Glutamatergic neuron (in vitro differentiated cells): ENCODE measurements around the gene SGCA. TPM values are rescaled to one million over a fixed set of nuclear protein-coding genes. Genes with fewer than 3 reads are reported as not detected.

ENCODE experiments used
- DNase-seq: peaks from one replicate; pipeline ENCODE4 v3.0.0; 2022
- H3K27ac Mint-ChIP-seq: one replicate; pipeline ENCODE4 v1.8.0; 2020; ENCODE audit warnings: mild to moderate bottlenecking, mixed read lengths, inconsistent platforms; ENCODE audit not compliant: unreplicated experiment
- H3K27me3 Mint-ChIP-seq: one replicate; pipeline ENCODE4 v1.8.0; 2020; ENCODE audit warnings: mild to moderate bottlenecking, moderate library complexity, mixed read lengths, inconsistent platforms; ENCODE audit not compliant: unreplicated experiment
- H3K36me3 Mint-ChIP-seq: one replicate; pipeline ENCODE4 v1.8.0; 2020; ENCODE audit warnings: mild to moderate bottlenecking, mixed read lengths, inconsistent platforms; ENCODE audit not compliant: unreplicated experiment
- H3K4me1 Mint-ChIP-seq: one replicate; pipeline ENCODE4 v1.8.0; 2020; ENCODE audit warnings: mild to moderate bottlenecking, low read depth, mixed read lengths, inconsistent platforms; ENCODE audit not compliant: unreplicated experiment
- H3K4me3 Mint-ChIP-seq: one replicate; pipeline ENCODE4 v1.8.0; 2020; ENCODE audit warnings: mild to moderate bottlenecking, mixed read lengths, inconsistent platforms; ENCODE audit not compliant: unreplicated experiment
- H3K9me3 Mint-ChIP-seq: one replicate; pipeline ENCODE4 v1.8.0; 2020; ENCODE audit warnings: mild to moderate bottlenecking, moderate library complexity, mixed read lengths, inconsistent platforms; ENCODE audit not compliant: unreplicated experiment
- total RNA-seq: library from RNA; stranded (reverse); fragmentation: NEBNext Ultra II Directional; extraction: Animal tissue kit (Norgen Biotek cat#: 25700); gene quantifications from one replicate; pipeline ENCODE4 v1.2.1, GENCODE V29; 2021; ENCODE audit not compliant: unreplicated experiment
- TF ChIP-seq, protein P1 (sequence below): fragments of 200-600 bp; sonication (generic); IDR thresholded peaks from one replicate; pipeline ENCODE4 v1.5.0; 2021; ENCODE audit not compliant: partially characterized antibody, unreplicated experiment

The SGCA gene
- total RNA-seq, 1 donor from 2014 or later = 1.3 TPM

DNA sequence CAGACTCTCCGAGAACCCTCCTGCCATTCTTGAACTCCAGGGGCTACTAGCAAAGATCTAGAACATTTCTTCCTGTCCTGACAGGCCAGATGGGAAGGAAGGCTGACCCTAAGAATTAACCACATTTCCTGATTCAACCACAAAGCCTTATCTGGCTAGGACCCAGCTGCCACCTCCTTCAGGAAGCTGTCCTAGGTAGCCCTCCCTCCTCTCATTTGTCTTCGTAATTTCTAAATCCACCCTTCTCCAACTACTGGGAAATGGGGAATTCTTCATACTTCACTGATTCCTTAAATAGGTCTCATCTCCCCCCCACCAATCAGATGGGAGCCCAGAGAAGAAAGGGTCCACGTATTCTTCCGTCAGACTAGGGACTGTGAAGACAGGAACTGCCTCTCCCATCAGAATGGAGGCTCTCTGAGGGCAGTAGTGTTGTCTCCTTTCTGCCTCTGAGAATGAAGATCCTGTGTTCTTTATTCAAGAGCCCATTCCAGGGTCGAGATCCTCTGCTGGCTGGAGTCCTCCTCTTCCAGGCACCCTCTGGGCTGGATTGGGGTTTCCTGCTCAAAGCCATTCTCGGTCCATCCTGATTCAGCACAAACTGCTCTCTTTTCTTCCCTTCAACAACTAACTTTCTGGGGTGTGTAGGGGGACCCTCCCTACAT, 38.0 kb upstream of the SGCA start:
- peaks cover 27% of the 10 kb centered on the region for H3K27me3 Mint-ChIP-seq
- H3K9me3 Mint-ChIP-seq = peaks cover 15% of the 10 kb centered on the region
- DNase-seq = no peak
- TF ChIP-seq, protein P1, sequence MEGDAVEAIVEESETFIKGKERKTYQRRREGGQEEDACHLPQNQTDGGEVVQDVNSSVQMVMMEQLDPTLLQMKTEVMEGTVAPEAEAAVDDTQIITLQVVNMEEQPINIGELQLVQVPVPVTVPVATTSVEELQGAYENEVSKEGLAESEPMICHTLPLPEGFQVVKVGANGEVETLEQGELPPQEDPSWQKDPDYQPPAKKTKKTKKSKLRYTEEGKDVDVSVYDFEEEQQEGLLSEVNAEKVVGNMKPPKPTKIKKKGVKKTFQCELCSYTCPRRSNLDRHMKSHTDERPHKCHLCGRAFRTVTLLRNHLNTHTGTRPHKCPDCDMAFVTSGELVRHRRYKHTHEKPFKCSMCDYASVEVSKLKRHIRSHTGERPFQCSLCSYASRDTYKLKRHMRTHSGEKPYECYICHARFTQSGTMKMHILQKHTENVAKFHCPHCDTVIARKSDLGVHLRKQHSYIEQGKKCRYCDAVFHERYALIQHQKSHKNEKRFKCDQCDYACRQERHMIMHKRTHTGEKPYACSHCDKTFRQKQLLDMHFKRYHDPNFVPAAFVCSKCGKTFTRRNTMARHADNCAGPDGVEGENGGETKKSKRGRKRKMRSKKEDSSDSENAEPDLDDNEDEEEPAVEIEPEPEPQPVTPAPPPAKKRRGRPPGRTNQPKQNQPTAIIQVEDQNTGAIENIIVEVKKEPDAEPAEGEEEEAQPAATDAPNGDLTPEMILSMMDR = no peak
- peaks cover 32% of the 10 kb centered on the region for H3K4me1 Mint-ChIP-seq
- H3K4me3 Mint-ChIP-seq = peak overlapping the region; percentile 100
- peak overlapping the region; percentile 5 for H3K27ac Mint-ChIP-seq
- no peaks in the 10 kb centered on the region for H3K36me3 Mint-ChIP-seq

DNA sequence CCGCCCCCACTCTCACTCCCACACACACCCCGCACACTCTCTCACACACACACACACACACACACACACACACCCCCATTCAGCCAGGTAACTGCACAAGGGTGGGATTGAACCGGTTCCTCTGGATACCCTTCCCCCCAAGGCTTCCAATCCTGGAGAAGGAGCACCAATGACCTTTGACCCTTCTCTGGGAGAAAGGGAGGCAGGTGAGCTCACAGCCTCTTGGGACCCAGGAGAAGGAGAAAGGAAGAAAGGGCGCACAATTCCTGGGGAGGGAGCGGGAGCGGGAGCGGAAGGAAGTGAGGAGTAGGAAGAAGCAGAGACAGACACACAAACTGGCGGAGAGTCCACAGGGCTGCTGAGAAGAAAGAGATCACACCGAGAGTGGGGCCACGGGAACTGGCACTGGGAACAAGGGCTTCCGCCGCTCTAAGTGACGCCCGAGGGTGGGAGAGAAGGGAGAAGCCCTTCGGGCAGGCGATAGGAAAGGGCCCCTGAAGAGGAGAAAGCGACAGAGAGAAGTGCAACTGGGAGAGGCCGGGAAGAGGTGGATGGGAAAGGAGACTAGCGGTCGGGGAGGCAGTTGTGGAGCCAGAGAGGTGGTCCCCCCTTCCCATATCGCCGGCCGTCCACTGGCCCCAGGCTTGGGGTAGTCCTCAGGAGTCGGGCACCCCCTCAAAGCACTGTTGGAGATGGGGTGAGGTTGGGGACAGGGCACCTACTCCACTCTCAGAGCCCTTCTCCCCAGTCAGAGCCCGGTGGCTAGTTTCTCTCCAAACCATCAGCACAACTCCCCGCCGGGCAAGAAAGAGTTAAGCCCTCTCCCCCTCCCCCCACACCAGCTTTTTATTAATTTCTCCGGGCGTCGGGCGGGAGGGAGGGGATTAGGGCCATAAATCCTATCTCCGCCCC, 37.1 kb upstream of the SGCA start:
- Mint-ChIP-seq H3K27me3 (peaks cover 24% of the 10 kb centered on the region), H3K4me1 (peaks cover 30% of the 10 kb centered on the region), H3K27ac (peak overlapping the region; percentile 99), H3K4me3 (peak overlapping the region; percentile 100), H3K36me3 (no peaks in the 10 kb centered on the region), H3K9me3 (peaks cover 14% of the 10 kb centered on the region)
- TF ChIP-seq, protein P1 = no peak
- DNase-seq = peak; percentile 77

DNA sequence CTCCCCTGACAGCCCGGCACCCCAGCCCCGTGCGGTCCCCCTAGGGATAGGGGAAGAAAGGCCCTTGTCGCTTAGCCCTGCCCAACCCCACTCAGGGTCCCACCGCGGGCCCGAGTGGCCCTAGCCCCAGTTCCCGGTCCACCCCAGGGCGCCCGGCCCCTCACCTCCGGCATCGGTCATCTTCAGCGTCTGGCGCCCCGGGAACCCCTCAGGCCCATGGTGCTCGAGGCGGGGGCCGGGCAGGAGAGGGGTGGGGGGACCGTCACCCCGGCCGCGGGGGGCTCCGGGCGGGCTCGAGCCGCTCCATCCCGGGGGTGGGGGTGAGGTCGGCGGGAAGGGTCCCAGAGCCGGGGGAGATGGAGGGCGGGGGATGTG, 36.5 kb upstream of the SGCA start:
- DNase-seq = no peak
- Mint-ChIP-seq H3K36me3 (no peaks in the 10 kb centered on the region), H3K4me3 (peak overlapping the region; percentile 100), H3K4me1 (peaks cover 30% of the 10 kb centered on the region), H3K9me3 (peaks cover 13% of the 10 kb centered on the region), H3K27ac (peak overlapping the region; percentile 94), H3K27me3 (peaks cover 24% of the 10 kb centered on the region)
- TF ChIP-seq, protein P1 = no peak

DNA sequence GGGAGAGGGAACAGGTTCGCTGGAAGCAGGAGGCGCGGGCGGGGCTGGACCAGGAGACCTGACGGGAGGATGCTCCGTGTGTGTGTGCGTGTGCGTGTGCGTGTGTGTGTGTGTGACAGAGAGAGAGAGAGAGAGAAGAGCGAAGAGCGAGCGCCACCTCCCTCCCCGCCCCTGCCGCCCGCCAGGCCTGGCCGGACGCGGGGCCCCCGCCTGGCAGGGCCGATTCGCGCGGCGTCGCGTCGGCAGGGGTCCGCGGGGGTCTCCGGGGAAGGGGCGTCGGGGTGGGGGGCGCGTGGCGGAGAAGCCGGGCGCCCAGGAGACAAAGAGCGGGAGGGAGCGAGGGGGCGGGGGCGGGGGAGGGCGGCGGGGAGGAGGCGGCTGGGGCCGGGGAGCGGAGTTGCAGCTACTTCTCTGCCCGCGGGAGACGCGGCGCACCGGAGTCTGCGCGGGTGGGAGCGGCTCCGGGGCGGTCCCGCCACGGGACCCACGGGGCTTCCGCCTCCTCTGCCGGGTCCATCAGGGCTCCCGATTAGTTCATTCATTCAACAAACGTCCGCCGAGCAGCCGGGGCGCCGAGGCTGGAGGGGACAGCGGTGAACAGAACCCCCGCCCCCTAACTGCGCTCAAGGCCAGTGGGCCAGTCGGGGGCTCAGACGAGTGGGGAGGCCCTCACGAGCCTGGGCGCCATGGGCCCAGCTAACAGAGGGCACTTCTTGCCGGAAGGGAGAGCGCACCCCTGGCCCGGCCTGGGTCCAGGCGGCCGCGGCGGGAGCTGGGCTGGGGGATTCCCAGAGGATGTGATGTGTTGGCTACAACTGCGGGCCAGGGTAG, 35.9 kb upstream of the SGCA start, which contains the start of gene SAMD14:
TSS of gene SAMD14 (minus strand) at position 433 of the 831 bp plus-strand sequence. CDS start 5,201 bp downstream, outside the sequence.
- DNase-seq = peak; percentile 82
- Mint-ChIP-seq H3K4me3 (peak within 1 kb of the TSS; percentile 100), H3K4me1 (peaks cover 27% of the 10 kb centered on the region), H3K9me3 (peaks cover 13% of the 10 kb centered on the region), H3K27ac (peak within 1 kb of the TSS; percentile 99), H3K36me3 (no peaks in the 10 kb centered on the region), H3K27me3 (peaks cover 22% of the 10 kb centered on the region)
- TF ChIP-seq, protein P1 = no peak
